Thymus (tissue), 11 donors: ENCODE measurements around the gene B4GALT1. TPM values are rescaled to one million over a fixed set of nuclear protein-coding genes. Genes with fewer than 3 reads are reported as not detected.

Source experiments
- DNase-seq, 9 donors: peaks; one replicate each; pipeline ENCODE4 v3.0.0-alpha.2; 2013; ENCODE audit warnings: low spot score in 9 of 9, low read depth in 6 of 9, missing footprints in 1 of 9
- H3K27ac ChIP-seq, 2 donors: one replicate each; pipeline ENCODE4 v1.5.1; 2013; ENCODE audit warnings: control low read depth in 1 of 2, low read depth in 1 of 2, low read length in 1 of 2, mild to moderate bottlenecking in 1 of 2, moderate library complexity in 1 of 2
- H3K27me3 ChIP-seq, 2 donors: one replicate each; pipeline ENCODE4 v1.5.1; 2013; ENCODE audit warnings: low read length in 1 of 2; ENCODE audit not compliant: control insufficient read depth in 2 of 2, insufficient read depth in 1 of 2
- H3K36me3 ChIP-seq, 2 donors: one replicate each; pipeline ENCODE4 v1.5.1; 2013; ENCODE audit warnings: low read length in 1 of 2, mild to moderate bottlenecking in 1 of 2, moderate library complexity in 1 of 2; ENCODE audit not compliant: control insufficient read depth in 2 of 2, insufficient read depth in 2 of 2
- H3K4me1 ChIP-seq, 2 donors: one replicate each; pipeline ENCODE4 v1.5.1; 2013; ENCODE audit warnings: low read length in 2 of 2; ENCODE audit not compliant: control insufficient read depth in 2 of 2, insufficient read depth in 2 of 2
- H3K4me3 ChIP-seq, 2 donors: one replicate each; pipeline ENCODE4 v1.5.1; 2013; ENCODE audit warnings: low read length in 2 of 2, control low read depth in 1 of 2, mild to moderate bottlenecking in 1 of 2
- H3K9me3 ChIP-seq, 2 donors: one replicate each; pipeline ENCODE4 v1.5.1; 2013; ENCODE audit warnings: low read length in 1 of 2, mild to moderate bottlenecking in 1 of 2; ENCODE audit not compliant: control insufficient read depth in 2 of 2, insufficient read depth in 1 of 2
- WGBS: extraction: QIAGEN DNeasy Blood & Tissue Kit; methylation state at CpG from one replicate; pipeline ENCODE4 v1.1.7; 2013; 5-methylcytosine and 5-hydroxymethylcytosine counted together
- polyA plus RNA-seq: library from polyadenylated mRNA; stranded (reverse); fragments of 200-250 nt; gene quantifications from one replicate; pipeline ENCODE4 v1.2.3, GENCODE V29; 2013
- total RNA-seq: library from RNA; stranded (reverse); fragments of 120-200 nt; gene quantifications from one replicate; pipeline ENCODE4 v1.2.4, GENCODE V29; 2013
- donor health status: healthy.

Gene B4GALT1
- total and polyA plus RNA-seq, 2 donors, result 6.9 to 37.1 TPM

GRCh38 chr9:33138768-33139167 lies 28.4 kb downstream of the B4GALT1 start:
- Histone ChIP-seq H3K9me3 (no peaks in the 10 kb centered on the region), H3K4me1 (peaks cover 68 to 99% of the 10 kb centered on the region in 2 donors), H3K36me3 (peaks cover 4 to 13% of the 10 kb centered on the region in 2 donors), H3K27me3 (no peaks in the 10 kb centered on the region), H3K4me3 (no peak overlapping the region), H3K27ac (no peak overlapping the region)
- no peak for DNase-seq
- WGBS, result 95% methylated on average over 7 of the region's 7 CpGs

GRCh38 chr9:33137781-33138264 lies 29.3 kb downstream of the B4GALT1 start:
- Histone ChIP-seq H3K27me3 (no peaks in the 10 kb centered on the region), H3K4me1 (peaks cover 62 to 98% of the 10 kb centered on the region in 2 donors), H3K9me3 (no peaks in the 10 kb centered on the region), H3K4me3 (no peak overlapping the region), H3K36me3 (peaks cover 13 to 21% of the 10 kb centered on the region in 2 donors), H3K27ac (peak overlapping the region in 1 of 2 donors; percentile 42)
- no peak for DNase-seq
- 69% methylated on average over 11 of the region's 11 CpGs for WGBS

DNA sequence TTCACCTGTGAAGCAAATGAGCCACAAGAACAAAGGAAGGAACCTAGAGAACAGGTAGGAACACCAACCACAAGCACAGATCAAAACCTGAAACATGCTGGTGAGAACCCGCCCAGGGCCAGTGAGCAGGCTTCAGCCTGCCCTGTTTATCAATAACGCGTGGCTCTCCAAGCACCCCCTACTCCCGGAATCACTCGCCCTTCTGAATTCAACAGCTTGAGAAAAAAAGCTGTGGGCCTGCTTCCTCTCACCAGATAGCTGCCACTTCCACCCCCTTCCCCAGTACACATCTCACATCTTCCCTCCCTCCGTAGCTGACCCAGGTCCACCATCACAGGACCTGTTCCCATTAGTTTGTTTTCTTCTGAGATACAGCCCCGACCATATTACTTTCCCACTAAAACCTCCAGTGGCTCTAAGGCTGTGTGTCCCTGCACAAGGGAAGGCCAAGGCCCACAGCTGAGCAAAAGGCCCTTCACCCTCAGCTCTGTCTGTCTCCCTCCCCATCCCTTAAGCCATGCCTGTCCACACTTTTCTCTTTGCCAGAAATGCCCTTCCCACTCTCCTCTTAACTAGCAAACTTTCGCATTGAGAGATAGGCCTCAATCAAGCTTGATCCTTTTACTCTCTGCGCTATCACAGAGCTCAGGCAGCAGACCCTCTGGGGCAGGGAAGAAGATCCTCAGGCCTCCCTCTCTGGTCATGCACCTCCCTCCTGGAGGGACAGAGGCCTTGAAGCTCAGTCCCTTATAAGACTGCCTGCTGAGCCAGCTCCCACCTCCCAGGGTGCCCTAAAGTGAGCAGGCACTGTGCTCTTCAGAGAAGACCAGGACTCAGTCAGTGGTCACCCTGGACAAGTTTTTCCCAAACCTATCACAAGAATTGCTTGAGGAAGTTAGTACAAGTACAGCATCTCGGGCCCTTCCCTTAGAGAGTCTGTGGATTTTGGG lies 30.1 kb downstream of the B4GALT1 start:
- Histone ChIP-seq H3K9me3 (no peaks in the 10 kb centered on the region), H3K27me3 (no peaks in the 10 kb centered on the region), H3K4me1 (peaks cover 56 to 94% of the 10 kb centered on the region in 2 donors), H3K36me3 (peaks cover 19 to 27% of the 10 kb centered on the region in 2 donors), H3K4me3 (no peak overlapping the region), H3K27ac (peak overlapping the region; percentile 42 to 52)
- peak in 1 of 9 donors; percentile 31 for DNase-seq
- WGBS, result 89% methylated on average over 10 of the region's 10 CpGs

DNA sequence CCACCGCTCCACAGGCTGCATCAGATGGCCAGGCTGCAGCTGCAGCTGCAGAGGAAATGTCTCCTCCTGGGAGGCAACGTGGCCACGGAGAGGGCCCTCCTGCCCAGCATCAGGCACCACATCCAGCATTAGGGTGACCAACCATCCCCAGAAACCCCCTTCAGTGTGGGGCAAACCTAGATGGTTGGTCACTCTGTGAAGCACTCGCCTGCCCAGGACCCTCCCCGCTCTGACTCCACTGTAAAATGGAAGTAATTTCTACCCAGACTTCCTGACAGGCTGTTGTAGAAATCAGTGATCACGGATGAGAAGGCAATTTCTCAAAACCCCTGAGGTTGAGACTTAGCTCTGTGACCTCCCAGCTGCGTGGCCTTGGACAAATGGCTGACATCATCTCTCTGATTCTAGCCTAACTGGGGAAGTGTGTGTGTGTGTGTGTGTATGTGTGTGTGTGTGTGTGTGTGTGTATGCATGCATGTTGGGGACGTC lies 31.6 kb downstream of the B4GALT1 start:
- peaks cover 45 to 87% of the 10 kb centered on the region in 2 donors for H3K4me1 ChIP-seq
- peak overlapping the region; percentile 5 to 85 for H3K27ac ChIP-seq
- H3K36me3 ChIP-seq, result peaks cover 27 to 38% of the 10 kb centered on the region in 2 donors
- 31% methylated on average over 8 of the region's 8 CpGs for WGBS
- peak in 1 of 9 donors; percentile 52 for DNase-seq
- H3K9me3 ChIP-seq, result no peaks in the 10 kb centered on the region
- no peak overlapping the region for H3K4me3 ChIP-seq
- H3K27me3 ChIP-seq, result no peaks in the 10 kb centered on the region

- peaks cover 44 to 83% of the 10 kb centered on the region in 2 donors for H3K4me1 ChIP-seq
- H3K9me3 ChIP-seq, result no peaks in the 10 kb centered on the region
- 92% methylated on average over 8 of the region's 8 CpGs for WGBS
- no peaks in the 10 kb centered on the region for H3K27me3 ChIP-seq
- H3K27ac ChIP-seq, result peak overlapping the region in 1 of 2 donors; percentile 85
- peaks cover 30 to 42% of the 10 kb centered on the region in 2 donors for H3K36me3 ChIP-seq
- peak in 4 of 9 donors; percentile 39 to 81 (median 58) for DNase-seq
- no peak overlapping the region for H3K4me3 ChIP-seq
These were observed 32.1 kb downstream of the B4GALT1 start for GRCh38 chr9:33135031-33135461.

GRCh38 chr9:33133186-33133585 lies 34.0 kb downstream of the B4GALT1 start:
- peaks cover 31 to 65% of the 10 kb centered on the region in 2 donors for H3K4me1 ChIP-seq
- H3K27ac ChIP-seq, result peak overlapping the region in 1 of 2 donors; percentile 33
- H3K9me3 ChIP-seq, result no peaks in the 10 kb centered on the region
- no peaks in the 10 kb centered on the region for H3K27me3 ChIP-seq
- H3K36me3 ChIP-seq, result peaks cover 48 to 60% of the 10 kb centered on the region in 2 donors
- no peak for DNase-seq
- 98% methylated on average over 7 of the region's 7 CpGs for WGBS
- H3K4me3 ChIP-seq, result no peak overlapping the region

DNA sequence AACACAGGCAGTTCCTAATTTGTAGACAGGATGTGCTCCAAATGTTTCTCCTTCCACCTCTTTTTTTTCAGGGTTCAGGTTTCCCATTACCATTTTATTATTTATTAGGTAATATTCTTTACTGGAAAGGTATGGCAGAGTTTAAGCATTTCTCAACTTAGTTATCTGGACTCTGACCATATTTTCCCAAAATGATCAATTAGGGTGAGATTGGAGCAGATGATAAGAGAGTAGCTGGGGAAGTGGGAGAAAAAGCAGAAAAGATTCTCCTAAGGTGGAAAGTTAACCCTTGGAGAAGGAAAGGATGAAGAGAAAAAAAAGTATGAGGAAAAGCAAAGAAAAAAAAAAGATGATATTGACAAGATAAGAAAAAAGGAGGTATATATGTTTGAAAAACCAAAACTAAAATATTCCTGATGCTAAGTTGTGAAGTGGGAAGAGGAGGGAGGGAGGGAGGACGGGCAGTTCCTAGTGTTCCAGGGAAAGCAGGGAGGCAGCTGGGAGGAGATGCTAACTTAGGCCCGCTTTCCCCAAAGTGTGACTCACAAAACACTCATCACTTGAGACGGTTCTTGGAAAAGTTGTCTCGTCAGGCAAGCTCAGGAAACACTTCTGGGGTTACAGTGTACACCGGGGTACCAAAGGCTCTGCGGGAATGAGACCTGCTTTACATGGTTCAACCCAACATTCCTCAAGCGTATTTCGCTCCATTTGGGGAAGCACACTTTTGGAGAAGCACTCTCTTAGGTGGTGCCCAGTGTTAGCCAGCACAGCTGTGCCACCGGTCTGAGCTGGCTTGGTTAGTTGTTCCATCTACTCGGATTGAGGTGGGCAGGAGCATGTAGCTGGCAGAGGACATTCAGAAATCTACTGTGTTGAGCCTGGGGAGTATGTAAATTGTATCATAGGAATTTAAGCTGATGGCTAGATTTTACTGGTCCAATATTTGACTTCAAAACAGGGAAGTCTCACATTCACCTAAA lies 35.1 kb downstream of the B4GALT1 start:
- 88% methylated on average over 10 of the region's 10 CpGs for WGBS
- Histone ChIP-seq H3K27ac (no peak overlapping the region), H3K4me1 (peaks cover 21 to 54% of the 10 kb centered on the region in 2 donors)

GRCh38 chr9:33130961-33131789 lies 36.0 kb downstream of the B4GALT1 start:
- DNase-seq, result no peak
- Histone ChIP-seq H3K4me1 (peaks cover 12 to 47% of the 10 kb centered on the region in 2 donors), H3K27me3 (no peaks in the 10 kb centered on the region), H3K36me3 (peaks cover 53 to 75% of the 10 kb centered on the region in 2 donors), H3K27ac (peak overlapping the region in 1 of 2 donors; percentile 21), H3K4me3 (no peak overlapping the region), H3K9me3 (no peaks in the 10 kb centered on the region)
- 98% methylated on average over 4 of the region's 4 CpGs for WGBS

More for the DNA sequence above, 35.1 kb downstream of the B4GALT1 start:
- no peak overlapping the region for H3K4me3 ChIP-seq
- H3K9me3 ChIP-seq, result no peaks in the 10 kb centered on the region
- H3K36me3 ChIP-seq, result peaks cover 53 to 70% of the 10 kb centered on the region in 2 donors
- DNase-seq, result no peak
- H3K27me3 ChIP-seq, result no peaks in the 10 kb centered on the region
